ENCODE measurements around the gene UNC13D. TPM values are rescaled to one million over a fixed set of nuclear protein-coding genes. Genes with fewer than 3 reads are reported as not detected.
A peak's percentile ranks its signal among the peaks of the same experiment; 100 is the strongest.

The UNC13D gene
- total RNA-seq, 1 donor from 2014 or later = 6.8 TPM

- no peak for DNase-seq (ENCODE audit: low spot score in 2 of 2, unreplicated experiment in 2 of 2)
- no peak overlapping the region for H3K4me3 Mint-ChIP-seq
- no peak for TF ChIP-seq CTCF (IDR thresholded peaks at IDR 0.05; ENCODE audit: unreplicated experiment)
- peaks cover 17% of the 10 kb centered on the region for H3K4me1 Mint-ChIP-seq
- H3K27ac Mint-ChIP-seq = peak overlapping the region; percentile 47
- no peaks in the 10 kb centered on the region for H3K27me3 Mint-ChIP-seq (ENCODE audit: low read depth)
- peaks cover 19% of the 10 kb centered on the region for H3K36me3 Mint-ChIP-seq
- H3K9me3 Mint-ChIP-seq = no peaks in the 10 kb centered on the region
Measured at GRCh38 chr17:75846692-75847613, 2.7 kb upstream of the UNC13D start.

- Mint-ChIP-seq H3K9me3 (no peaks in the 10 kb centered on the region), H3K27ac (peak overlapping the region; percentile 88), H3K27me3 (ENCODE audit: low read depth) (no peaks in the 10 kb centered on the region), H3K4me3 (no peak overlapping the region), H3K4me1 (peaks cover 17% of the 10 kb centered on the region), H3K36me3 (peaks cover 19% of the 10 kb centered on the region)
- TF ChIP-seq CTCF (IDR thresholded peaks at IDR 0.05; ENCODE audit: unreplicated experiment) = no peak
- DNase-seq (ENCODE audit: low spot score in 2 of 2, unreplicated experiment in 2 of 2) = no peak
Measured at GRCh38 chr17:75845933-75846691, 1.9 kb upstream of the UNC13D start.

GRCh38 chr17:75845058-75845711 lies 981 bp upstream of the UNC13D start:
- peaks cover 16% of the 10 kb centered on the region for H3K36me3 Mint-ChIP-seq
- H3K4me3 Mint-ChIP-seq = no peak overlapping the region
- DNase-seq (ENCODE audit: low spot score in 2 of 2, unreplicated experiment in 2 of 2) = peak in 1 of 2 experiments; percentile 62
- H3K27me3 Mint-ChIP-seq (ENCODE audit: low read depth) = no peaks in the 10 kb centered on the region
- TF ChIP-seq CTCF (IDR thresholded peaks at IDR 0.05; ENCODE audit: unreplicated experiment) = peak; percentile 86
- H3K4me1 Mint-ChIP-seq = peaks cover 17% of the 10 kb centered on the region
- no peaks in the 10 kb centered on the region for H3K9me3 Mint-ChIP-seq
- peak overlapping the region; percentile 88 for H3K27ac Mint-ChIP-seq

- DNase-seq (ENCODE audit: low spot score in 2 of 2, unreplicated experiment in 2 of 2) = no peak
- peaks cover 17% of the 10 kb centered on the region for H3K4me1 Mint-ChIP-seq
- H3K27ac Mint-ChIP-seq = peak overlapping the region; percentile 88
- H3K36me3 Mint-ChIP-seq = peaks cover 13% of the 10 kb centered on the region
- H3K4me3 Mint-ChIP-seq = no peak overlapping the region
- H3K27me3 Mint-ChIP-seq (ENCODE audit: low read depth) = no peaks in the 10 kb centered on the region
- no peaks in the 10 kb centered on the region for H3K9me3 Mint-ChIP-seq
- no peak for TF ChIP-seq CTCF (IDR thresholded peaks at IDR 0.05; ENCODE audit: unreplicated experiment)
Measured at GRCh38 chr17:75844530-75845057, 390 bp upstream of the UNC13D start.

GRCh38 chr17:75842963-75843576 lies 1.1 kb downstream of the UNC13D start:
- Mint-ChIP-seq H3K4me1 (peaks cover 17% of the 10 kb centered on the region), H3K4me3 (no peak overlapping the region), H3K27ac (no peak overlapping the region), H3K36me3 (peaks cover 7% of the 10 kb centered on the region), H3K27me3 (ENCODE audit: low read depth) (no peaks in the 10 kb centered on the region), H3K9me3 (no peaks in the 10 kb centered on the region)
- no peak for DNase-seq (ENCODE audit: low spot score in 2 of 2, unreplicated experiment in 2 of 2)
- no peak for TF ChIP-seq CTCF (IDR thresholded peaks at IDR 0.05; ENCODE audit: unreplicated experiment)
